Esophagus mucosa (tissue), 1 donor: ENCODE measurements around the gene NAPEPLD. TPM values are rescaled to one million over a fixed set of nuclear protein-coding genes. Genes with fewer than 3 reads are reported as not detected.
"Not testable (repeated sequence)": the region's sequence is repeated elsewhere in the genome, so short reads cannot be mapped to it uniquely, and the experiment has no call there.

Experiments used
- ATAC-seq: fragments of 200-7000 bp; cut with Tn5 transposase; one replicate; pipeline ENCODE4 v1.9.1; 2020
- total RNA-seq: library from RNA; stranded (reverse); gene quantifications from one replicate; pipeline ENCODE4 v1.2.4, GENCODE V29; 2023
- donor health status: DM: yes; HTN: yes; CAD: no.

NAPEPLD gene
- total RNA-seq, 1 donor from 2014 or later, result 3.3 TPM

DNA sequence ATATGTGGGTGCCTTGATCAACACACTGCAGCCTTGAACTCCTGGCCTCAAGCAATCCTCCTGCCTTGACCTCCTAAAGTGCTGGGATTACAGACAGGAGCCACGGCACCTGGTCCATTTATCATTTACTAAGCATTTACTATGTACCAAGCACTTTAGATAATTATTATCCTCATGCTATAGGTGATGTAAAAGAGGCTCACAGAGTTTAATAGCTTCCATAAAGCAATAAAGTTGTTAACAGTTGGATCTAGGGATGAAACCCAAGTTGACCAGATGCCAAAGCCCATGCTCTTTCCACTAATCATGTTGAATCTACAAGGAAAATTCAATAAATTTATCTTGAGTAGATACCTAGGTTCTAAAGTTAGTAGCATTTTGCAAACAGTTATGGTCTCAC lies 5.0 kb downstream of the NAPEPLD start:
- no peak for ATAC-seq

DNA sequence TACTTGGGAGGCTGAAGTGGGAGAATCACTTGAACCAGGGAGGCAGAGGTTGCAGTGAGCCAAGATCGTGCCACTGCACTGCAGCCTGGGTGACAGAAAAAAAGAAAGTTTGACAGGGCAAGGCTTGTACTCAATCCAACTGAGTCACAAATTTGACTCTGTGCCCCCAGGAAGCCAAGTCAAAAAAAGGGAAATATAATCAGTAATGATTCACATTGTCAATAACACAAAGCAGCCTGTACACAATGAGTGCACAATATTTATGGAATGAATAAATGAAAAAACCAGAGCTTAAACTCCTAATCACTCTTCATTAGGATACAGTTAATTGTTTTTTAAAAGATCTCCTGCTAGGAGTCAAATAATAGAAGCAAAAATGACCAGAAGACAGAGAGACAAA lies 6.4 kb downstream of the NAPEPLD start:
- peak; percentile 34 for ATAC-seq

DNA sequence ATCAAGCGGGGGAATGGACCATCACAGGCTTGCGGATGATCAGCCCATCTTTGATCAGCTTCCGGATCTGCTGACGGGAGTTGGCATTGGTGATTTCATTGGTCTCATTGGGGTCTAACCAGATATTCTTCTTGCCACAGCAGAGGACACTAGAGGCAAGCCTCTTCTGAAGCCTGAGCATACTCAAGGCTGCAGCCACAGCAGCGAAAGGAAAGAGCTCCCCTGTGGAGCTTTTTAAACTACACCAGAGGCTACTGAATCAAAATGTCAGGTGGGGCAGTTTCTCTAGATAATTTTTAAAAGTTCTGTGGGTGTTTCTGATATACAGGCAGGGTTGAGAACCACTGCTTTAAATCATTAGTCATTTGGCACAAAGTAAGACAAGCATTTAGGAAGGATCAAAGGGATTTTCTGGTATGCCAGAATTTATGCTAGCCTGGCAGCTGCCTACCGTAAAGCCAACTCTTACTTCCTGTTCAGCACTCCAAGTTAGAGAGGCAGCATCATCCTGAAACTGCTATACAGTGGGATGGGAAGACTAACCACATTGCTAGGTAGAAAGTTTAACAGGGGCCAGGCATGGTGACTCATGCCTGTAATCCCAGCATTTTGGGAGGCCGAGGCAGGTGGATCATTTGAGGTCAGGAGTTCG lies 7.0 kb downstream of the NAPEPLD start:
- ATAC-seq, result peak; percentile 97

DNA sequence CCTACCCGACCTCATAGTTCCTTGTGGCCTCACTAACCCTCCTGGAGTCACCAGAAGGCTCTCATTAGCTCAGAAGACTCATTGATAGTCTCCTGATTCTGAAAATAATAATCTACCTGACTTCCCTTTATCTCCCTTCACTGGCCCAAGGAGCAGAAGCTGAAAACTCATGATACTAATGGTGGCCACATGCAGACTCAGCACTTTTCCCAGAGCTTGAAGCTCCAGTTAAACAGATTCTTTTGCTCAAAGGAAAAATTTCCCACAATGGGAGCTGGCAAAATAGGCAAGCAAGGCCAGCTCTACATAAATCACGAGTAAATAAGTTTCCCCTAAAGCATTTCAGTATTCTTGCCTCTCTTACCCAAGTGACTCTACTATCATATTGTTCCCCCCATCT lies 8.2 kb downstream of the NAPEPLD start:
- no peak for ATAC-seq

DNA sequence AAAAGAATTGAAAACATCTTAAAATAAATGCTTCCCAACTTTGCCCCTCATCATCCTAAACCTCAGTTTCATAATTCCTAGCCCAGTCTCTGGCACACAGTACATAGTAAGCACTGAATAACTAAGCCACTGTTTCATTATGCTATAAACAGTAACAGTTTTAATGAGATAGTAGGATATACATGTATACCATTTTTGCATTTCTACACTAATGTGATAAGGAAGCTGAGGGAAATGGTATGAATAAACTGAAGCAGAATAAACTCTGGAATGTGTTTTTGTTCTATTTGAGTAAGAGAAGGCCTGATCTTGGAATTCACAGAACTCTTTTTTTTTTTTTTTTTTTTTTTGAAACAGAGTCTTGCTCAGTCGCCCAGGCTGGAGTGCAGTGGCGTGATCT lies 8.8 kb downstream of the NAPEPLD start:
- ATAC-seq, result no peak

DNA sequence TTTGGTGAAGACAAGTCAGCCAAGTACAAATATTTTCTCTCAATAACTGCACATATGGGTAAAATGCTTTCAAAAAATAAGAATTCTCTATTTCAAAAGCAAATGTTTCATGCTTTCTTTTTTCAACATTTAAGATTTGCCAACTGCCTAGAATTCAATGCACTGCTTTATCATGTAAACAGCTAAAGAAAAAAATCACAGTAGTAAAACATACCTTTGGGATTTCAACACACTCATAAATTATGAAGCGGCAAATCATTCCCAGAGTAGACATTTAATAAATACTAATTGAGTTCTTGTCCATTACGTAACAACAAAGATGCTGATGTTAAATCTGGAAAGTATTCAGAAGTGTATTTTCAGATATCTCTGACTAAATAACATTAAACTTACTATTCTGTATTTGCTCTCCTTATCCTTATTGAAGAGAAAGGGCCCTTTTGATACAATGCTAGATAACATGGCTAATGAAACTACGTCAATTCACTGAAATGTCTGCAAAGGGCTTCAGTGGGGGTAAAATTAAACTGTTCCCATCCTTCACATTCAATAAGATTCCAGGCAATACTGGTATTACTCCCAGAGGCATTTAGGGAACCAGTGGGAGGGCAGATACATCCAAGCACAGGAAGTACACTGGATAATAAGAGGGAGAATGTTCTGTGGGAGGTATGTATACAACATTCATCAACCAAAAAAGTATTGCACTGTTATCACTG lies 13.9 kb downstream of the NAPEPLD start:
- no peak for ATAC-seq

DNA sequence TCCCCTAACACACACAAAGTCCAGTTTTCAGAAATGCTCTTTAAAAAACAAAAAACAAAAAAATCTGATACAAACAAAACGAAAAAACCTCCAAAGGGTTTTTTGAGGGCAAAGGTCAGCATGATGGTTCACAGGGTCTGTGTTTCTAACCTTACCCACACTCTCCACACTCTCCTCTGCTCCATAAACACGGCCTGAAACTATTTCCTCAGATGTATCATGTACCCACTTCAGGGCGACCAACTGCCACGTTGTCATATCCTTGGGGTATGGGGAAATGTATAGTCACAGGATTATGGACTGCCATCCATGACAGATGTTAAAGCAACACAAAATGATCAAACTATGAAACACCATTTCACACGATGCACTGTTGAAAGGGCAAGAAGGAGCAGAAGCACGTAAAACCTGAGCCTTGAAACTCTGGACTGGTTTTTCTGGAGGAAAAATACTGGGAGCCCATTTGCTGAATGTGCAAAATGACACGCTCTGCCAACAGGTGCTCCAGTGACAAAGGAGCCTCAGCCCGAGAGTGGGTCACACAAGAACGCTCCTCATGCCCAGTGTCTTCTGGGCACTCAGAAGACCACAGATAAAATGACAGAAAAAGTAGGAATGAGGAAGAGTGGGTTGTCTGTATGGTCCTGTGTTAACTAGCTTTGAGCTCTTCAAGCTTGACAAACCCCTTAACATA lies 15.8 kb downstream of the NAPEPLD start:
- peak; percentile 46 for ATAC-seq

DNA sequence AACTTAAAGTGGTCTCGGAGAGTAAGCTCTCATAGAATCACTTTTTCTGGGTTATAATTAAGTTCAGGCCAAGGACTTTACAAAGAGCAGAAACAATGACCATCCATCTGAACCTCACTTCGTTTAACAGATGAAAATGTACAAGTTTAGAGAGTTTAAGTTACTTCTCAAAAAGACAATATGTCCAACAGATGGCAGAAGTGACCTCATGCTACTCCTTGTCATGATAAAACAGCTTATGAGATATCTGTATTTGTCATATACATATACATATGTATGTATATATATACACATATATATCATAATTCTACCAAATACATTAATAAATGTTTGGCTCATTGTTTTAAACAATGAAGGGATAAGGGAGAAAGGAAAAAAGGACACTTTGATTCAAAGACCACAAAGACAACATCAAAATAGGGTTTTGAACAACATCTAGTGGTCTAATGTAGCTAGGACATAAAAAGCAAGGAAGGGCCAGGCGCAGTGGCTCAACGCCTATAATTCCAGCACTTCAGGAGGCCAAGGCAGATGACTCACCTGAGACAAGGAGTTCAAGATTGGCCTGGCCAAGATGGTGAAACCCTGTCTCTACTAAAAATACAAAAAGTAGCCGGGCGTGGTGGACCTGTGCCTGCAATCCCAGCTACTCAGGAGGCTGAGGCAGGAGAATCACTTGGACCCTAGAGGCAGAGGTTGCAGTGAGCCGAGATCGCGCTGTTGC lies 17.8 kb downstream of the NAPEPLD start:
- ATAC-seq, result no peak

DNA sequence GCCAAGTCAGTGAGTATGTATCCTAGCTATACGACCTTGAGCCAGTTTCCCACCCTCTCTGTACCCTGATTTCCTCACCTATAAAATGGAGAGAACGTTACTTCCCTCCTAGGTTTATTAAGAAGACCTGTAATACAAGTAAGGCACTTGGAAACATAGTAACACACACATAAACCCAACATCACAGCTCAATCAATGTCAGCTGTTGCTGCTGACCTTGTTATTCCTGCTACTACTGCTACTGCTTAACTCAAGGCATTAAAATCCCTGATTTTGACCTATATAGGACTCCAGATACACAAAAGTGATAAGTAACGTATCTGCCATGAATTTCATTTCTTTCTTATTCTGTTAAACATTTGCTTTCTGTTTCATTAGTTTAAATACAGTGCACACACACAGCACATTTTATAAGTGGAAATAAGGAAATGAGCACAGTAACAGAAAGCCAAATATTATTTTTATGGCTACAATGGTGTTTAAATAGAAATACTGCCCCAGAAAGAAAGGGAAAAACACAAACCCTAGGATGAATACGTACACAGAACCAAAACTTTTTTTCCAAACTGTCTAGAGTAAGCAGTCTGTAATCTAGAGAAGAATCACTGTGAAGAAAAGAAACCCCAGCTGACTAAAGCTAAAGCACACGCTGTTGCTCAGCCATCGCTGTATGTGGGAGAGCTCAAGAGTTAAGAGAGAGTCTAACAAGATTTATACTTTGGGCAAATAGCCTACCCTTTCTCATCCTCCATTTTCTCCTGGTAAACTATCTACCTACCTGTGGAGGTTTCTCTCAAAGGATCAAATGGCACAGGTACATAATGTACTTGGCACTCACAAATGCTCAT lies 19.0 kb downstream of the NAPEPLD start:
- no peak for ATAC-seq

DNA sequence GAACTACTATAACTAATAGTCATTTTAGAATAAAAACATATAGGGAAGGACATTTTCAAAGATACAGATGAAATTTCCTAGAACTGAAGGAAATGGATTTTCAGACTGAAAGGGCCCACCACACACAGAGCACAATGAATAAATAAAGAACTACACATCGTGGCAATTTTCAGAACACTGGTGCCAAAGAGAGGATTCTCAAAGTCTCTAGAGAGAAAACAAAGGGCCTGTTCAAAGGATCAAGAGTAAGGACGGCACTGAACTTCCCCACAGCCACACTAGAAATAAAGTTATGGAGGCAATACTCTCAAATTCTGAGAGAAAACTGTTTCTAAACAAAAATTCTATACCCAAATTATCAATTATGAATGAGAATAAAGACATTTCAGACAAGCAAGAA lies 21.9 kb downstream of the NAPEPLD start:
- no peak for ATAC-seq

DNA sequence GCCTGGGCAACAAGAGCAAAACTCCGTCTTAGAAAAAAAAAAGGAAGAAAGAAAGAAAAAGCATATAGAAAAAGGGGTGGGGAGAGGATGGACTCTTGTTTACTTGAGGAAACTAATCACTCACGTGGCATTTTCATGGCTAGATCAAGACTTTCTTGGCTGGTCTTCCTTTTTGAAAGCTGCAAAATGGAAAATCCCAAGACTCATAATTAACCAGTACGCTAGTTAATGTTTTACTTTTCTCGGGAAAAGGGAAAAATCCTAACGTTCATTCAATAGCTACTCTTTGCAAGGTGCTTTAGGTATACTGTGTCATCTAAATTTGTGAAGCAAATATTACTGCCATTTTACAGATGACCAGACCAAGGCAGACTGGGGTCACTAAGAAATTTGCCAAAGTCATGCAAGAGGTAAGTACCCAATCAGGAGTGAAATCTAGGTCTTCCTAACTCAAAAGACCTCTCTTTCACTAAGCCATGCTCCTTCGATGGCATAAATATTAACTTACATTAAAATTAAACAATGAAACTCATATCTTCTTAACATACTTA lies 24.4 kb downstream of the NAPEPLD start:
- ATAC-seq, result no peak

DNA sequence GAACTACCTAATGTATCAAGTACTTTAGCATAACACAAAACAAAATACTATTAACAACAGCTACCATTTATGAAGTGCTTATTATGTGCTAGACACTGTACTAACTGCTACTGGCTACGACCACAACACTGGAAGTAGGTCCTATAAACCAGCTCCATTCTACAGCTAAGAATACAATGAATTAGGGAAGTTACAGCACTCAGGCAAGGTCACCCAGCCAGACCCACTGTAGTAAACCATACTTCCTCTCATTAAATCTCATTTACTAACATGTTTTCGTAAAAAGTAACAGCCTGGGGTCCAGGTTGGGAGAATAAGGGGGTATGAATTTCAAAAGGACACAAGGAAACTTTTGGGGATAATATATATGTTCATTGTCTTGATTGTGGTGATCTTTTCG lies 25.4 kb downstream of the NAPEPLD start:
- no peak for ATAC-seq

DNA sequence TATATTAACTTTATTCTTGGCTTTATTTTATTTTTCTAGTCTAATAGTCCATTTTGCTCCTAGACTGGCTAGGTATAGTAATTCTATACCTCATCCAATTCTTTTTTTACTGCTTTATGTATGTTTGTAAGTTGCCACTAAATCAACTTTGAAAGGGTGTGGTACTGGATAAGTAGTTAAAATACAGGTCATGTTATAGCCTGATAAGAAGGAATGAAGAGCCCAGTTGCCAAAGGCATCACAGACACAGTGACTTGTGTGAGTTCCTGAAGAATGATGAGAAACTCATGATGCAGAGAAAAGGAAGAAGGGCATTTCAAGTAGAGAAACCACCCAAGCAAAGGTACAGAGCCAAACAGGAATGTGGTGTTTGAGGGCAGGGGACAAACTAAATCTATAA lies 27.3 kb downstream of the NAPEPLD start:
- ATAC-seq, result no peak

DNA sequence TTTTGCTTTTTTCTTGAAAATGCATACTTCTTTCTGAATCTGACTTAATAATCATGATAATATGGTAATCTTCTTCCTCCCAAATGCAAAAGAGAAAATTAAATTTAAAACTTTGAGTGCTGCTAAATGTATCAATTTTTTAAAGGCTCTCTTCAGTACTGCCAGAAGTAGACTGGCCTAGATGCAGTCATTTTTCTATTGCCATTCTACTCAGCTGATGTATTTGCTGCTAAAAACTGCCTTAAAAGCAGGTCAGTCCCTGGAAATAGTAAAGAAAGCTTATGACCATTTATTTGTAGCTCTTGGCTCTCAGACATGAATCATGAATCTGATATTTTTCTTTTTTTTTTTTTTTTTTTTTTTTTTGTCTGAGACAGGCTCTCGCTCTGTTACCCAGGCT lies 28.5 kb downstream of the NAPEPLD start:
- ATAC-seq, result no peak

DNA sequence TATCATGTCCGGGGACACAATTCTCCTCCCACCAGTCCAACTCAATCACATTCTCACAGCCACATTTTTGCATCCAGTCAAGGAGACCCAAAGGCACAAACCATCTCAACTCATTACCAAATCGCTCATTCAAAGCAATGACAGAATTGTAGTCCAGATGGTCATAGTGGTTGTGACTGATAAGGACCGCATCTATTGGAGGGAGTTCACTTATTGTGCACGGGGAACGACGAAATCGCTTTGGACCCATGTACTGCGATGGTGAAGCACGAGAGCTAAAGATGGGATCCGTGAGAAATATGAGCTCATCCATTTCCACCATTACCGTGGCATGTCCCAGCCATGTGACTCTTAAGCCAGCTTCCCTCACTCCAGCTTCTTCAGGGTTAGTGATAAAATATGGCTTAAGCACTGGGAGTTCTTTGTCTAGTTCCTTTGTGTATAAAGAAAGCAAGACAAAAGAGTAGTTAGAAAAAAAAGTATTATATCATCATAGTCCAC lies 29.1 kb downstream of the NAPEPLD start:
- no peak for ATAC-seq

DNA sequence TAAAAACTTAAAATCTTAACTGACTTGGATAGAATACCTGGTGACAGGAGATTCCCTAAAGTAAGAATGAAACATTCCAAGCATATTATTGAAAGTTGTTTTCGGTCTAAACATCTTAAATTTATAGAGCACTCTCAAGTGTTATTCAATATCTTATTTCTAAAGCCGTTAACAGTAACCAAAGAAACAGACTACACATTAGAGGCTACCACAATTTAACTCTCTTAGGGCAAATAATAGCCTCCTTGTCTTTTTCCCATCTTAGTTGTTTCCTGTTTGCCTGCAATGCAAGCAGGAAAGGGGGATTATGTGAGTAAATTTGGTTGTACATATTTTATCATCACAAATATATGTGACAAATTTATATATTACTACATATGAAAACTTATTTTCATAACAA lies 31.4 kb downstream of the NAPEPLD start:
- ATAC-seq, result no peak

DNA sequence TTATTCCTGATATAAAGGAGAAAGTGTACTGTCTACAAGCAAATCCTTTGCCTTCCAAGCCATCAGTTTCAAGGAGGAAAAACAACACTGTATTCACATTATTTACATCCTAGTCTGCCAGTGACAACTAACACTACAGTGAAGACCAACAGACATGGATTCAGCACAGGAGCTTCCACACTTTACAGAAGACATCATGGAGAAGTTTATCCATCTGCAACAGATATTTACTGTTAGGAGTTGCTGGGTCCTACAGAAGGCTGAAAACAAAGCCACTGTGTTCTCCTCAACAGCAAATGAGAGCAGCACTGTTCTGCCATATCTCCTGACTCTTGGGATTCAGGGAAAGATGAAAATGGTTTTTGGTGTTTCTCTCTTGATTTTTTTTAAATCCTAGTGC lies 31.9 kb downstream of the NAPEPLD start:
- ATAC-seq, result no peak

DNA sequence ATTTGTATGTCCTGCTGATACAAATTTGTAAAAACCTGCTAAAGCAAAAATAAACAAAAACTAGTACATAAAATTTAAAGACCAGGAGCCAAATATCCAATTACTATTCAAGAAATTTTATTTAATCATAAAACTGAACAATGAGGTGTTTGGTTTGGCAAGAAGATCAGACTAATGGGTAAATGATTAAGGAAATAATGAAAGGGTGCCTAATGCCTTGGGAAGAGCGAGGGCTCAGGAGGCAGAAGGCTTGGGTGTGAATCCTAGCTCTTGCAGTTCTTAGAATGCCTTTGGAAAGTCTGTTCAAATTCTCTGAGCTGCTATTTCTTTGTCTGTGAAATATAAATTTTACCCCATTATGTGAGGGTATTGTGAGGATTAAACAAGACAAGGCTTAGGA lies 32.4 kb downstream of the NAPEPLD start:
- ATAC-seq, result no peak

DNA sequence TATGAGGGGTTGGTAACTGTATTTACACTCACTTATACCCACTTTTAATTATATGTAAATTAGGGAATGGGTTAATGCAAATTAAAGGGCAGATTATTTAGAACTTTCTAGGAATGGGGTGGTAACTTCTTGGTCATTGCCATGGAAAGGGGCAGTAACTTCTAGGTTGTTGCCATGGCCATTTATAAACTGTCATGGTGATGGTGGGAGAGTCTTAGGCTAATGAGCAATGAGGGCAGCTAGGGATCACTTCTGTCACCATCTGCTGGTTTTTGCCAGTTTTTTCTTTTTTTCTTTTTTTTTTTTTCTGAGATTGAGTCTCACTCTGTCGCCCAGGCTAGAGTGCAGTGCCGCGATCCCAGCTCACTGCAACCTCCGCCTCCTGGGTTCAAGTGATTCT lies 33.1 kb downstream of the NAPEPLD start:
- ATAC-seq, result no peak

DNA sequence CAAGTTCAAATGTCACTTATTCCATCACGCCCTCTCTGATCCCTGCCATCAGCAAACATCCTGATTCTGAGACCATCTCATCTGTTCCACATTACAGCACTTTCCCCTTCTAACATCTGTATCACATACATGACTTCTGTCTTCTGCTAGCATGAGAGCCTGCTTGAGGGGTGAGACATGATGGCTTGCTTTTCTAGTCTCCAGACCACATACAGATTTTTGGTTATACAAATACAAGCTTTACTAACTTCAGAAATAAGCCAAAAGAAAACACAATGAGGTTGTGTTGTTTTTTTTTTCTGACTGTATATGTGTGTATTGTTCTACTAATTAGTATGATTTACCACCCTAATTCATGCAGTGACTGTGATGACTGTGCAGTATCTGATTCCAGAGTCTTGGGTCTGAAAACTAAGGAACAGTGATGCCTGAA lies 34.3 kb downstream of the NAPEPLD start:
- no peak for ATAC-seq

DNA sequence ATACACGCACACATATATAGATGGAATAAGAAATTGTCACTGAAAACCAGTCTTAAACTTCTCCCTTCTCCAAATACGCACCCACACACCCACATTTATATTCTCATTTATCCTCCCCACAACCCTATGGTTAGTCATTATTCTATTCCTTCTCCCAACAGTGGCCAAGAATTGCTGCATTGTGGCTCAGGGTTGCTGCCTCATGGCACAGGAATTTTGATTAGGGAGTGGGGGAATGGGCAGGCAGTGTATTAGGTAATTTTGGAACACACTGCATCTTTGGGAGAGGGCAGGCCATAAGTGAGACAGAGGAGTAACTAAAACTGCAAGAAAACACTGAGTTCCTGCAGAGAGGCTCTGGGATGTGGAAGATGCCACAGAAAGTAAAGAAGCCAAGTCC lies 35.7 kb downstream of the NAPEPLD start:
- ATAC-seq, result peak; percentile 57

DNA sequence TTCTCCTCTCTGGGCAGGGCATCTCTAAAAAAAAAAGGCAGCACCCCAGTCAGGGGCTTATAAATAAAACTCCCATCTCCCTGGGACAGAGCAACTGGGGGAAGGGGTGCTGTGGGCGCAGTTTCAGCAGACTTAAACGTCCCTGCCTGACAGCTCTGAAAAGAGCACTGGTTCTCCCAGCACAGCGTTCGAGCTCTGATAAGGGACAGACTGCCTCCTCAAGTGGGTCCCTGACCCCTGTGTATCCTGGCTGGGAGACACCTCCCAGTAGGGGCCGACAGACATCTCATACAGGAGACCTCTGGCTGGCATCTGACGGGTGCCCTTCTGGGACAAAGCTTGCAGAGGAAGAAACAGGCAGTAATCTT lies 42.2 kb downstream of the NAPEPLD start:
- not testable (repeated sequence) for ATAC-seq
